Testis (tissue), 3 donors: ENCODE results near the gene ZNF654. TPM values are rescaled to one million over a fixed set of nuclear protein-coding genes. Genes with fewer than 3 reads are reported as not detected.
A peak's percentile ranks its signal among the peaks of the same experiment; 100 is the strongest.
"Not testable (repeated sequence)": the region's sequence is repeated elsewhere in the genome, so short reads cannot be mapped to it uniquely, and the experiment has no call there.

Experiments used
- DNase-seq: peaks from one replicate; pipeline ENCODE4 v3.0.0-alpha.2; 2019
- H3K27ac ChIP-seq, 2 donors: fragments of 200-600 bp; sonication (generic); one replicate each; pipeline ENCODE4 v1.5.1; 2019
- H3K27me3 ChIP-seq: fragments of 200-600 bp; sonication (generic); one replicate; pipeline ENCODE4 v1.5.1; 2019
- H3K36me3 ChIP-seq: fragments of 200-600 bp; sonication (generic); one replicate; pipeline ENCODE4 v1.5.1; 2017; ENCODE audit warnings: low read depth; ENCODE audit errors: missing control alignments
- H3K4me1 ChIP-seq: fragments of 200-600 bp; sonication (generic); one replicate; pipeline ENCODE4 v1.5.1; 2019
- H3K4me3 ChIP-seq, 2 donors: fragments of 200-600 bp; sonication (generic); one replicate each; pipeline ENCODE4 v1.5.1; 2017 to 2019
- H3K9me3 ChIP-seq: fragments of 200-600 bp; sonication (generic); one replicate; pipeline ENCODE4 v1.5.1; 2017
- CTCF ChIP-seq, 3 experiments: fragments of 450-650 bp in 2 of 3; fragments of 200-600 bp in 1 of 3; sonication (generic) in 1 of 3; IDR thresholded peaks; one replicate each; pipeline ENCODE4 v1.5.1; 2016 to 2019; ENCODE audit warnings: antibody characterized with exemption in 3 of 3, mild to moderate bottlenecking in 2 of 3, moderate library complexity in 1 of 3
- POLR2A ChIP-seq: fragments of 450-650 bp; IDR thresholded peaks from one replicate; pipeline ENCODE4 v1.6.1; 2017; ENCODE audit warnings: antibody characterized with exemption, mild to moderate bottlenecking, moderate library complexity
- WGBS, 2 donors: methylation state at CpG; one replicate each; pipeline ENCODE4 v1.1.5; 2018; 5-methylcytosine and 5-hydroxymethylcytosine counted together
- intact Hi-C: fragments of 100-400 bp; cut with DNase I; formaldehyde crosslinking; loops from one replicate; pipeline ENCODE4 v1.15.1; 2023; ENCODE audit warnings: low total_unique reads
- polyA plus RNA-seq: library from polyadenylated mRNA; stranded (reverse); fragments of 350-450 nt; fragmentation: Illumina TruSeq; extraction: RNeasy Lipid Tissue Mini Kit (QIAGEN cat#74804); gene quantifications from one replicate; pipeline ENCODE4 v1.2.3, GENCODE V29; 2014; ENCODE audit warnings: low read depth, low replicate concordance; ENCODE audit not compliant: insufficient read depth
- total RNA-seq, 2 donors: library from RNA; depleted of rRNA; stranded (reverse); fragments of >200 nt; gene quantifications; one replicate each; pipeline ENCODE4 v1.2.3, GENCODE V29; 2016

Gene ZNF654
- total and polyA plus RNA-seq, 3 donors from 2014 or later = 11.3 to 19.6 (median 17.0) TPM

GRCh38 chr3:88166419-88166971, 107.4 kb downstream of the ZNF654 start:
- Histone ChIP-seq H3K4me1 (no peaks in the 10 kb centered on the region), H3K4me3 (no peak overlapping the region), H3K27me3 (no peaks in the 10 kb centered on the region), H3K27ac (no peak overlapping the region), H3K9me3 (no peaks in the 10 kb centered on the region), H3K36me3 (no peaks in the 10 kb centered on the region)
- intact Hi-C loops = no loop called here
- no peak for DNase-seq
- TF ChIP-seq POLR2A (no peak), CTCF (IDR thresholded peaks at IDR 0.05) (no peak)
- WGBS, 2 donors = 95 to 96% methylated on average over 2 of the region's 2 CpGs

GRCh38 chr3:88167173-88167572, 108.1 kb downstream of the ZNF654 start:
- no peaks in the 10 kb centered on the region for H3K36me3 ChIP-seq
- H3K27me3 ChIP-seq = no peaks in the 10 kb centered on the region
- H3K4me1 ChIP-seq = no peaks in the 10 kb centered on the region
- intact Hi-C loops = no loop called here
- H3K9me3 ChIP-seq = no peaks in the 10 kb centered on the region
- TF ChIP-seq POLR2A (no peak), CTCF (IDR thresholded peaks at IDR 0.05) (no peak)
- no peak for DNase-seq
- no peak overlapping the region for H3K27ac ChIP-seq
- no peak overlapping the region for H3K4me3 ChIP-seq
- 95 to 96% methylated on average over 6 of the region's 6 CpGs for WGBS, 2 donors

- WGBS, 2 donors = 87 to 91% methylated on average over 2 of the region's 2 CpGs
- TF ChIP-seq POLR2A (no peak), CTCF (IDR thresholded peaks at IDR 0.05) (no peak)
- no peak for DNase-seq
- Histone ChIP-seq H3K27me3 (no peaks in the 10 kb centered on the region), H3K4me1 (no peaks in the 10 kb centered on the region), H3K4me3 (no peak overlapping the region), H3K36me3 (no peaks in the 10 kb centered on the region), H3K9me3 (no peaks in the 10 kb centered on the region), H3K27ac (no peak overlapping the region)
- intact Hi-C loops = no loop called here
Measured at GRCh38 chr3:88167704-88168103, 108.6 kb downstream of the ZNF654 start.

GRCh38 chr3:88168171-88168570, 109.1 kb downstream of the ZNF654 start:
- DNase-seq = no peak
- Histone ChIP-seq H3K36me3 (no peaks in the 10 kb centered on the region), H3K27me3 (no peaks in the 10 kb centered on the region), H3K9me3 (no peaks in the 10 kb centered on the region), H3K4me3 (no peak overlapping the region), H3K27ac (no peak overlapping the region), H3K4me1 (no peaks in the 10 kb centered on the region)
- intact Hi-C loops = no loop called here
- 81 to 84% methylated on average over 5 of the region's 5 CpGs for WGBS, 2 donors
- TF ChIP-seq POLR2A (no peak), CTCF (IDR thresholded peaks at IDR 0.05) (no peak)

GRCh38 chr3:88180398-88180999, 121.4 kb downstream of the ZNF654 start:
- peak in 1 of 3 experiments; percentile 30 for TF ChIP-seq CTCF (IDR thresholded peaks at IDR 0.05)
- no peak for TF ChIP-seq POLR2A
- H3K36me3 ChIP-seq = no peaks in the 10 kb centered on the region
- intact Hi-C loops = no loop called here
- no peak overlapping the region for H3K4me3 ChIP-seq
- DNase-seq = peak; percentile 37
- no peaks in the 10 kb centered on the region for H3K9me3 ChIP-seq
- H3K4me1 ChIP-seq = no peaks in the 10 kb centered on the region
- H3K27me3 ChIP-seq = no peaks in the 10 kb centered on the region
- H3K27ac ChIP-seq = no peak overlapping the region
- 62 to 75% methylated on average over 4 of the region's 4 CpGs for WGBS, 2 donors

- H3K4me3 ChIP-seq, H3K27me3 ChIP-seq, intact Hi-C loops, DNase-seq, H3K9me3 ChIP-seq, H3K36me3 ChIP-seq, H3K27ac ChIP-seq, H3K4me1 ChIP-seq: not testable (repeated sequence)
- 92 to 97% methylated on average over 9 of the region's 9 CpGs for WGBS, 2 donors
Measured at GRCh38 chr3:88182165-88182918, 123.3 kb downstream of the ZNF654 start.
